ENCODE data around the gene DIRAS1. TPM values are rescaled to one million over a fixed set of nuclear protein-coding genes. Genes with fewer than 3 reads are reported as not detected.

Gene DIRAS1
- total RNA-seq = not detected in 2 replicates

GRCh38 chr19:2720777-2721569, at the start of gene DIRAS1:
Gene DIRAS1 (minus strand): TSS chr19:2721372. CDS start chr19:2717806, 3,566 bp downstream.
- intact Hi-C loops (cut with micrococcal nuclease) = no loop called here

- intact Hi-C loops (cut with micrococcal nuclease) = no loop called here
Measured at GRCh38 chr19:2770055-2771013, 49.2 kb upstream of the DIRAS1 start.

- intact Hi-C loops (cut with micrococcal nuclease) = no loop called here
Measured at GRCh38 chr19:2769218-2769617, 48.0 kb upstream of the DIRAS1 start.

- intact Hi-C loops (cut with micrococcal nuclease) = no loop called here
Measured at GRCh38 chr19:2768365-2769132, 47.4 kb upstream of the DIRAS1 start.

GRCh38 chr19:2767688-2768087, 46.5 kb upstream of the DIRAS1 start:
- intact Hi-C loops (cut with micrococcal nuclease) = no loop called here

- intact Hi-C loops (cut with micrococcal nuclease) = no loop called here
Measured at GRCh38 chr19:2766594-2767372, 45.6 kb upstream of the DIRAS1 start.

GRCh38 chr19:2765376-2765775, 44.2 kb upstream of the DIRAS1 start:
- intact Hi-C loops (cut with micrococcal nuclease) = no loop called here

GRCh38 chr19:2764945-2765344, 43.8 kb upstream of the DIRAS1 start:
- intact Hi-C loops (cut with micrococcal nuclease) = no loop called here

- intact Hi-C loops (cut with micrococcal nuclease) = no loop called here
Measured at GRCh38 chr19:2763687-2764086, 42.5 kb upstream of the DIRAS1 start.

- intact Hi-C loops (cut with micrococcal nuclease) = no loop called here
Measured at GRCh38 chr19:2762783-2763496, 41.8 kb upstream of the DIRAS1 start.

GRCh38 chr19:2761876-2762782, 41.0 kb upstream of the DIRAS1 start:
- intact Hi-C loops (cut with micrococcal nuclease) = no loop called here

- intact Hi-C loops (cut with micrococcal nuclease) = no loop called here
Measured at GRCh38 chr19:2761309-2761677, 40.1 kb upstream of the DIRAS1 start.

GRCh38 chr19:2759965-2760364, 38.8 kb upstream of the DIRAS1 start:
- intact Hi-C loops (cut with micrococcal nuclease) = no loop called here

GRCh38 chr19:2759362-2759761, 38.2 kb upstream of the DIRAS1 start:
- intact Hi-C loops (cut with micrococcal nuclease) = no loop called here

GRCh38 chr19:2758601-2759313, 37.6 kb upstream of the DIRAS1 start:
- intact Hi-C loops (cut with micrococcal nuclease) = no loop called here

- intact Hi-C loops (cut with micrococcal nuclease) = no loop called here
Measured at GRCh38 chr19:2756921-2757881, 36.0 kb upstream of the DIRAS1 start.

GRCh38 chr19:2756477-2756876, 35.3 kb upstream of the DIRAS1 start:
- intact Hi-C loops (cut with micrococcal nuclease) = no loop called here

All from T-helper 1 cell treated with Interleukin-12 subunit alpha and Interleukin-12 subunit beta and Interleukin-4 antibody, amounts not matched to agents 30 ng/mL and 1 ng/mL, for 36 hours (primary cell).